Measurements from ENCODE around the gene PDE11A.

DNA sequence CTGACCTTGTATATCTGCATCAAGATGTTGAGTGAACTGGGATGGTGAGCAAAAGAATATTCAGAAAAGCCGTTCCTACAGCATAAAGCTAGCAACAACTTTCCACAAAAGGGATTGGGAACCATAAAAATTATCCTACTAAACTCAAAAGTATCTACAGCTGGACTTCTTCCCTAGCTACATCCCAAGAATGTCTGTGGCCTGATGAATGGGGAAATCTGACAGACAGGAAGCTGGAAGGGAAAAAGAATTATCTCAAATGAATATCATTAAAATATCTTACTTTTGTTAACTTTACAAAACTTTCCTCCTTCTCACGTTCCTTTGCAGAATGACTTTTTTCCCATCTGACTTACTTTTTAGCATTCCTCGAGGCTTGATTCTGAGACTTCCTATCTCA, 150.9 kb downstream of the PDE11A start:
- TF ChIP-seq SIN3A (IDR thresholded peaks at IDR 0.05; ENCODE audit: low read depth), result no peak
- TF ChIP-seq, protein P1, sequence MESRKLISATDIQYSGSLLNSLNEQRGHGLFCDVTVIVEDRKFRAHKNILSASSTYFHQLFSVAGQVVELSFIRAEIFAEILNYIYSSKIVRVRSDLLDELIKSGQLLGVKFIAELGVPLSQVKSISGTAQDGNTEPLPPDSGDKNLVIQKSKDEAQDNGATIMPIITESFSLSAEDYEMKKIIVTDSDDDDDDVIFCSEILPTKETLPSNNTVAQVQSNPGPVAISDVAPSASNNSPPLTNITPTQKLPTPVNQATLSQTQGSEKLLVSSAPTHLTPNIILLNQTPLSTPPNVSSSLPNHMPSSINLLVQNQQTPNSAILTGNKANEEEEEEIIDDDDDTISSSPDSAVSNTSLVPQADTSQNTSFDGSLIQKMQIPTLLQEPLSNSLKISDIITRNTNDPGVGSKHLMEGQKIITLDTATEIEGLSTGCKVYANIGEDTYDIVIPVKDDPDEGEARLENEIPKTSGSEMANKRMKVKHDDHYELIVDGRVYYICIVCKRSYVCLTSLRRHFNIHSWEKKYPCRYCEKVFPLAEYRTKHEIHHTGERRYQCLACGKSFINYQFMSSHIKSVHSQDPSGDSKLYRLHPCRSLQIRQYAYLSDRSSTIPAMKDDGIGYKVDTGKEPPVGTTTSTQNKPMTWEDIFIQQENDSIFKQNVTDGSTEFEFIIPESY (IDR thresholded peaks at IDR 0.05; ENCODE audit: extremely low read depth, insufficient replicate concordance, low read length), result no peak
- TF ChIP-seq, protein P2, sequence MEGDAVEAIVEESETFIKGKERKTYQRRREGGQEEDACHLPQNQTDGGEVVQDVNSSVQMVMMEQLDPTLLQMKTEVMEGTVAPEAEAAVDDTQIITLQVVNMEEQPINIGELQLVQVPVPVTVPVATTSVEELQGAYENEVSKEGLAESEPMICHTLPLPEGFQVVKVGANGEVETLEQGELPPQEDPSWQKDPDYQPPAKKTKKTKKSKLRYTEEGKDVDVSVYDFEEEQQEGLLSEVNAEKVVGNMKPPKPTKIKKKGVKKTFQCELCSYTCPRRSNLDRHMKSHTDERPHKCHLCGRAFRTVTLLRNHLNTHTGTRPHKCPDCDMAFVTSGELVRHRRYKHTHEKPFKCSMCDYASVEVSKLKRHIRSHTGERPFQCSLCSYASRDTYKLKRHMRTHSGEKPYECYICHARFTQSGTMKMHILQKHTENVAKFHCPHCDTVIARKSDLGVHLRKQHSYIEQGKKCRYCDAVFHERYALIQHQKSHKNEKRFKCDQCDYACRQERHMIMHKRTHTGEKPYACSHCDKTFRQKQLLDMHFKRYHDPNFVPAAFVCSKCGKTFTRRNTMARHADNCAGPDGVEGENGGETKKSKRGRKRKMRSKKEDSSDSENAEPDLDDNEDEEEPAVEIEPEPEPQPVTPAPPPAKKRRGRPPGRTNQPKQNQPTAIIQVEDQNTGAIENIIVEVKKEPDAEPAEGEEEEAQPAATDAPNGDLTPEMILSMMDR (IDR thresholded peaks at IDR 0.05 in 2 of 3, conservative IDR thresholded peaks at IDR 0.05 in 1 of 3; ENCODE audit: borderline replicate concordance in 1 of 3, insufficient read depth in 1 of 3, low read depth in 2 of 3, low read length in 2 of 3), result no peak
- TF ChIP-seq POLR2AphosphoS5 (IDR thresholded peaks at IDR 0.05; ENCODE audit: low read depth, low read length), result no peak
- no peak for TF ChIP-seq POLR2A (IDR thresholded peaks at IDR 0.05; ENCODE audit: borderline replicate concordance, extremely low read depth, insufficient read depth, insufficient read length)
- TF ChIP-seq, protein P3, sequence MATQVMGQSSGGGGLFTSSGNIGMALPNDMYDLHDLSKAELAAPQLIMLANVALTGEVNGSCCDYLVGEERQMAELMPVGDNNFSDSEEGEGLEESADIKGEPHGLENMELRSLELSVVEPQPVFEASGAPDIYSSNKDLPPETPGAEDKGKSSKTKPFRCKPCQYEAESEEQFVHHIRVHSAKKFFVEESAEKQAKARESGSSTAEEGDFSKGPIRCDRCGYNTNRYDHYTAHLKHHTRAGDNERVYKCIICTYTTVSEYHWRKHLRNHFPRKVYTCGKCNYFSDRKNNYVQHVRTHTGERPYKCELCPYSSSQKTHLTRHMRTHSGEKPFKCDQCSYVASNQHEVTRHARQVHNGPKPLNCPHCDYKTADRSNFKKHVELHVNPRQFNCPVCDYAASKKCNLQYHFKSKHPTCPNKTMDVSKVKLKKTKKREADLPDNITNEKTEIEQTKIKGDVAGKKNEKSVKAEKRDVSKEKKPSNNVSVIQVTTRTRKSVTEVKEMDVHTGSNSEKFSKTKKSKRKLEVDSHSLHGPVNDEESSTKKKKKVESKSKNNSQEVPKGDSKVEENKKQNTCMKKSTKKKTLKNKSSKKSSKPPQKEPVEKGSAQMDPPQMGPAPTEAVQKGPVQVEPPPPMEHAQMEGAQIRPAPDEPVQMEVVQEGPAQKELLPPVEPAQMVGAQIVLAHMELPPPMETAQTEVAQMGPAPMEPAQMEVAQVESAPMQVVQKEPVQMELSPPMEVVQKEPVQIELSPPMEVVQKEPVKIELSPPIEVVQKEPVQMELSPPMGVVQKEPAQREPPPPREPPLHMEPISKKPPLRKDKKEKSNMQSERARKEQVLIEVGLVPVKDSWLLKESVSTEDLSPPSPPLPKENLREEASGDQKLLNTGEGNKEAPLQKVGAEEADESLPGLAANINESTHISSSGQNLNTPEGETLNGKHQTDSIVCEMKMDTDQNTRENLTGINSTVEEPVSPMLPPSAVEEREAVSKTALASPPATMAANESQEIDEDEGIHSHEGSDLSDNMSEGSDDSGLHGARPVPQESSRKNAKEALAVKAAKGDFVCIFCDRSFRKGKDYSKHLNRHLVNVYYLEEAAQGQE (IDR thresholded peaks at IDR 0.05; ENCODE audit: low read depth), result no peak
- no peak for TF ChIP-seq EZH2 (IDR thresholded peaks at IDR 0.05)
- no peak for TF ChIP-seq YY1 (IDR thresholded peaks at IDR 0.05; ENCODE audit: extremely low read depth, insufficient replicate concordance, low read depth, low read length)
- TF ChIP-seq RAD21 (IDR thresholded peaks at IDR 0.05; ENCODE audit: low read depth), result no peak
